ENCODE data around the gene SMARCA2.

SMARCA2 gene

DNA sequence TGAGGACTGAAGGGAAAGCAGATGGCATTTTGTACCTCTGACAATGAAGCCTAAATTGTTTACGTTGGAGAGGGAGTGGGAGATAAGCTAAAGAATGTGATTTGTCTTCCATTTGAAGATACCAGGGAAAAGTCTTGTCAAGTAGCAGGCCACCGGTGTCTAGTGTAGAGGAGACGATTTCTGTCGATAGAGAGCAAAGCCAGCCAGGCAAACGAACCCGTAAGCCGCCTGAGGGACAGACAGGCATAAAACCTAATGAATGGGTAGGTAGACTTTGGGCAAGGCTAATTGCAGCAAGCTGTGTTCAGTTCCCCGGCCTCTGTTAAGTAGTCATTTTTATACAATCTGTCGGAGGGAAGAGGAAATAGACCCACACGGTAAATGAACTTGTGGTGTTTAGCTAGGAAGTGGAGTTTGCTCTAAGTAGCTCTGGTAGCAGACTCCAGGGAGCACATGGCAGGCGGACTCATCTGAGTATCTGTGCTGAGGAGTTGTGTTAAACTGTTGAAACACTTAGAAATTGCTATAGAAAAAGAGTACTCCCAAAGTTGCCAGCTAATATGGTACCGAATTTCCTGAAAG is 28.8 kb downstream of the SMARCA2 start:
- TF ChIP-seq, protein P1, sequence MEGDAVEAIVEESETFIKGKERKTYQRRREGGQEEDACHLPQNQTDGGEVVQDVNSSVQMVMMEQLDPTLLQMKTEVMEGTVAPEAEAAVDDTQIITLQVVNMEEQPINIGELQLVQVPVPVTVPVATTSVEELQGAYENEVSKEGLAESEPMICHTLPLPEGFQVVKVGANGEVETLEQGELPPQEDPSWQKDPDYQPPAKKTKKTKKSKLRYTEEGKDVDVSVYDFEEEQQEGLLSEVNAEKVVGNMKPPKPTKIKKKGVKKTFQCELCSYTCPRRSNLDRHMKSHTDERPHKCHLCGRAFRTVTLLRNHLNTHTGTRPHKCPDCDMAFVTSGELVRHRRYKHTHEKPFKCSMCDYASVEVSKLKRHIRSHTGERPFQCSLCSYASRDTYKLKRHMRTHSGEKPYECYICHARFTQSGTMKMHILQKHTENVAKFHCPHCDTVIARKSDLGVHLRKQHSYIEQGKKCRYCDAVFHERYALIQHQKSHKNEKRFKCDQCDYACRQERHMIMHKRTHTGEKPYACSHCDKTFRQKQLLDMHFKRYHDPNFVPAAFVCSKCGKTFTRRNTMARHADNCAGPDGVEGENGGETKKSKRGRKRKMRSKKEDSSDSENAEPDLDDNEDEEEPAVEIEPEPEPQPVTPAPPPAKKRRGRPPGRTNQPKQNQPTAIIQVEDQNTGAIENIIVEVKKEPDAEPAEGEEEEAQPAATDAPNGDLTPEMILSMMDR (IDR thresholded peaks at IDR 0.05; ENCODE audit: borderline replicate concordance, control extremely low read depth, extremely low read depth, insufficient read depth, missing control alignments), result no peak
- in situ Hi-C loops (cut with MboI; ENCODE audit: low sequenced_read_pairs, unreplicated experiment), result no loop called here
- no peak for DNase-seq (ENCODE audit: low spot score)

DNA sequence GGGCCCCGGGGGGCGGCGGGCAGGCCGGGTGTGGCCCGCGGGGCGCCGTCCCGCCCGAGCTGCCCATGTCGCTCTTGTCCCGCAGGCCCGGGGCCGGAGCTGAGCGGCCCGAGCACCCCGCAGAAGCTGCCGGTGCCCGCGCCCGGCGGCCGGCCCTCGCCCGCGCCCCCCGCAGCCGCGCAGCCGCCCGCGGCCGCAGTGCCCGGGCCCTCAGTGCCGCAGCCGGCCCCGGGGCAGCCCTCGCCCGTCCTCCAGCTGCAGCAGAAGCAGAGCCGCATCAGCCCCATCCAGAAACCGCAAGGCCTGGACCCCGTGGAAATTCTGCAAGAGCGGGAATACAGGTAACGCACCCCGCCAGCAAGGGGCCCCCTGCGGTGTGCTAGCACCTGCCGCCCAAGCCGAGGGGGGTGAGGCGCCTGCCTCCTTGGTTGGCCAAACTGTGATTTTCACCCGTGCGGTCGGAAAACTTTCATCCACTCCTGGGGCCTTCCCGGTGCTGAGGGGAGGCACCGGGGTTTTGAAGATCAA is 32.1 kb downstream of the SMARCA2 start:
- in situ Hi-C loops (cut with MboI; ENCODE audit: low sequenced_read_pairs, unreplicated experiment), result no loop called here
- no peak for DNase-seq (ENCODE audit: low spot score)
- TF ChIP-seq, protein P1 (IDR thresholded peaks at IDR 0.05; ENCODE audit: borderline replicate concordance, control extremely low read depth, extremely low read depth, insufficient read depth, missing control alignments), result no peak

DNA sequence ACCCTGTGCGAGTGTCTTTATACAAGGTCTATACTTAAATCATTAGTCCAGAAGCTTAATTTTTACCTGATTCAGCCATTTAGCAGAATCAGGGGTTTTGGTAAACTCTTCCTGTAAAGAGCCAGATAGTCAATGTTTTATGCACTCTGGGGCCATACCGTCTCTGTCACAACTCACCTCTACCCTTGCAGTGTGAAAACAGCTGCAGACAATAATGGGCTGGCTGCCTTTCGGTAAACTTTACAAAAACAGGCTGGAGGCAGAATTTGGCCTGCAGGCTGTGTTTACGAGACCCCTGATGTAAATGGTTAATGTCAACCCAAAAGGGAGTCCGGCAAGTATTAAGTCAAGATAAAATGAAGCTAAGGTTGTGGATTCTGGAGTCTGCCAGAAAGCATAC is 32.8 kb downstream of the SMARCA2 start:
- TF ChIP-seq, protein P1 (IDR thresholded peaks at IDR 0.05; ENCODE audit: borderline replicate concordance, control extremely low read depth, extremely low read depth, insufficient read depth, missing control alignments), result no peak
- in situ Hi-C loops (cut with MboI; ENCODE audit: low sequenced_read_pairs, unreplicated experiment), result no loop called here
- DNase-seq (ENCODE audit: low spot score), result no peak

DNA sequence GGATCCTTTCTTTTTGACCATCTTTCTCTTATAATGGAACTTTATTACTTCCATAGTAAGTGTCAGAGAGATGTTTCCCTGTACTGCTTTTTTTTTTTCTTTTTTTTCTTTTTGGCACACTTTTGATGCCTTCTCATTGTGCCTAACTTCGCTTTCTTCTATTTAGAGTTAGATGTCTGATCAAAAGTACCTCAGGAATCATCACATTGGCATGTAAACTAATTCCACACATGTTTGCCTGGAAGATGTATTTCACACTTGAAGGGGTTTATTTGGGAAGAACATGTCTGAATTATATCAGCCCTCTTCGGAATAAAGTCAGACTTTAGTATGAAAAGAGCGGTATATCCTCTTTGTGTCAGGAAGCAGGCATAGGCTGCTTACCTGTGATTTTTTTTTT is 35.1 kb downstream of the SMARCA2 start:
- in situ Hi-C loops (cut with MboI; ENCODE audit: low sequenced_read_pairs, unreplicated experiment), result loop anchor here (10.0 kb wide), 1 partner anchor 175 kb away; no protein-coding TSS in a partner anchor
- DNase-seq (ENCODE audit: low spot score), result no peak
- TF ChIP-seq, protein P1 (IDR thresholded peaks at IDR 0.05; ENCODE audit: borderline replicate concordance, control extremely low read depth, extremely low read depth, insufficient read depth, missing control alignments), result no peak

DNA sequence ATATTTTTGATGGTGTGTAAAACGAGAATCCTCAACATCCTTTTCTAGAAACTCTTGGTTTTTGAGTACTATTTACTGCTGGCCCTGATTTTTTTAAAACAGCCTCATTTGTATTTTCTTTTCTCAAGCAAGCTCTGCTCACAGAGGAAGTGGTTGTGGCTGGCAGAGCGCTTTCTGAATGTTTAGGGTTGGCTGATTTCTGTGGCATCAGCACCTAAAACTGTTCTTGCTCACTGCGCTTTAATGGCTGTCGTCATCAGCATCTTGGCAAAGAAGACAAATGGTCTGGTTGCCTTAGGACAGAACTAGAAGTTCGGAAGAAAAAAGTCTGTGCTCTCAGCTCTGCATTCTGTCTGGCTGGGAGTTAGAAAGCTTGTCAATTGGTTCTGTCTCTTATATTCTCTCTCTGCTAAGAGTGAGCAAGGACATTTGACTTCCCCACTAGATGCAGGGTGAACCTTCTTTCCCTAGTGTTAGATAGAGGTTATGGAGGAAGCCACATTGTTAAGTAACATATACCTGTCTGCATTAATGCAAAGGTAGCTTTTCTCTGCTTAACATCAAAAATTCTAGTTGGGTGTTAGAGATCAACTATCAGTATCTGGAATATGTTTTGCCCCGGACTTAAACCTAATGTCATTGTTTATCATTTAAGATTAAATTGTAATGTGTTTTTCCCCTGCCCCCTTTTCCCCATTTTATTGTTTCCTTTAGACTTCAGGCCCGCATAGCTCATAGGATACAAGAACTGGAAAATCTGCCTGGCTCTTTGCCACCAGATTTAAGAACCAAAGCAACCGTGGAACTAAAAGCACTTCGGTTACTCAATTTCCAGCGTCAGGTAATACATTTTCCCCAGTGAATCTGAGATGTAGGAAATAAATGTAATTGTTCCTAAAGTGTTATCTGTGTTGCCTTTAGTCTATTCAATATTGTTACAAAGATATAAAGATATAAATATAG is 39.0 kb downstream of the SMARCA2 start:
- peak; percentile 46 for DNase-seq (ENCODE audit: low spot score)
- TF ChIP-seq, protein P1 (IDR thresholded peaks at IDR 0.05; ENCODE audit: borderline replicate concordance, control extremely low read depth, extremely low read depth, insufficient read depth, missing control alignments), result no peak
- in situ Hi-C loops (cut with MboI; ENCODE audit: low sequenced_read_pairs, unreplicated experiment), result loop anchor here (10.0 kb wide), 1 partner anchor 179 kb away; no protein-coding TSS in a partner anchor

DNA sequence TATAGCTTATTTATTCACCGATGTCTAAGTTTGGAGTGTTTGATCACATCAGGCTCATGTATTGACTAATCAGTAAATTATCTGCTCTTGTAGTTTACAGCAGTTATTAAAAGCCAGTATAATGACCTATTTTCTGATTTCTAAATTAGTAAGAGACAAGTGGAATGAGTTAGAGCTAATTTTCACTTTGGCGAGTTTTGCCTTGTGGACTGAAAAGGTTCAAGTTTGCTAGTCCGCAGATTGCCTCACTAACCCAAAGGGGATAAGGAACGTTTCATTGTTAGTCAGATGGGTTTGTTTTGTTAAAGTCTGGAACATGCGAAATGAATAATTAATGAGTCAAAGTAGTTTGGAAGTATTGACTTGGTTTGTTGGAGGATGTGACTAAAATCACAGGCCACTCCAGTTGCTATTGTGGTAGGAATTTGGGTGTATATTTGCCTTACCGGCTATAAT is 40.1 kb downstream of the SMARCA2 start:
- DNase-seq (ENCODE audit: low spot score), result no peak
- in situ Hi-C loops (cut with MboI; ENCODE audit: low sequenced_read_pairs, unreplicated experiment), result loop anchor here (10.0 kb wide), 1 partner anchor 180 kb away; no protein-coding TSS in a partner anchor

More for the DNA sequence above, 40.1 kb downstream of the SMARCA2 start:
- TF ChIP-seq, protein P1 (IDR thresholded peaks at IDR 0.05; ENCODE audit: borderline replicate concordance, control extremely low read depth, extremely low read depth, insufficient read depth, missing control alignments), result no peak
